ENCODE results near the gene OLFM3.

DNA sequence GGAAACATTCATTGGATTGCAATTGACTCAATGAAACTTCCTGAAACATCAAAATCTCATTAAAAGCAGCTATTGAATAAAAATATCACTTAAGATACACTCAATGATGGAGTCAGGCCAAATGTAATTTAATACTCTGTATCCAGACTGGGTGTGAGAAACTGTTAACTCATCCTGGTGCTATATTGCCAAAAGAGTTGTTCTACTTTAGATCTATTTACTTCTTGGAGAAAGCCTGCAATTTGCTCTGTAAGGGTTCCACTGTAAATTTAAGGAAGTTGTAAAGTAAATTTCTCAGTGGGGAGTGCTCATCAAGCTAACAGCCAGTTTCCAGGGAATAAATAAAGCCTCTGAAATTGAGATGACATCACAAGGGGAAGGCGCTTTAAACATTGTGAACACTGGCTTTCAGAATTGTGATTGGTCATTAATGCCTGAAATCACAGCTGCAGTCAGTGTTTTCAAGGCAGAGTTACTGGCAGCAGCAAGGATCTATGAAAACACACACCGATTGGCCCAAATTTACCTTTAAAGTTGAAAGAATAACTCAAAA lies 91.4 kb downstream of the OLFM3 start:
- TF ChIP-seq, protein P1, sequence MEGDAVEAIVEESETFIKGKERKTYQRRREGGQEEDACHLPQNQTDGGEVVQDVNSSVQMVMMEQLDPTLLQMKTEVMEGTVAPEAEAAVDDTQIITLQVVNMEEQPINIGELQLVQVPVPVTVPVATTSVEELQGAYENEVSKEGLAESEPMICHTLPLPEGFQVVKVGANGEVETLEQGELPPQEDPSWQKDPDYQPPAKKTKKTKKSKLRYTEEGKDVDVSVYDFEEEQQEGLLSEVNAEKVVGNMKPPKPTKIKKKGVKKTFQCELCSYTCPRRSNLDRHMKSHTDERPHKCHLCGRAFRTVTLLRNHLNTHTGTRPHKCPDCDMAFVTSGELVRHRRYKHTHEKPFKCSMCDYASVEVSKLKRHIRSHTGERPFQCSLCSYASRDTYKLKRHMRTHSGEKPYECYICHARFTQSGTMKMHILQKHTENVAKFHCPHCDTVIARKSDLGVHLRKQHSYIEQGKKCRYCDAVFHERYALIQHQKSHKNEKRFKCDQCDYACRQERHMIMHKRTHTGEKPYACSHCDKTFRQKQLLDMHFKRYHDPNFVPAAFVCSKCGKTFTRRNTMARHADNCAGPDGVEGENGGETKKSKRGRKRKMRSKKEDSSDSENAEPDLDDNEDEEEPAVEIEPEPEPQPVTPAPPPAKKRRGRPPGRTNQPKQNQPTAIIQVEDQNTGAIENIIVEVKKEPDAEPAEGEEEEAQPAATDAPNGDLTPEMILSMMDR (conservative IDR thresholded peaks at IDR 0.05) = no peak
- no peak for TF ChIP-seq ZFX (IDR thresholded peaks at IDR 0.05)

Measured in C4-2B (cell line).